Measurements from ENCODE around the gene PFKFB3. TPM values are rescaled to one million over a fixed set of nuclear protein-coding genes. Genes with fewer than 3 reads are reported as not detected.
A peak's percentile ranks its signal among the peaks of the same experiment; 100 is the strongest.
"Not testable (repeated sequence)": the region's sequence is repeated elsewhere in the genome, so short reads cannot be mapped to it uniquely, and the experiment has no call there.

The PFKFB3 gene
- total and polyA plus RNA-seq, 12 donors, result 5.5 to 77.3 (median 14.7) TPM

- H3K27ac ChIP-seq, result no peak overlapping the region
- no peak for TF ChIP-seq CTCF (IDR thresholded peaks at IDR 0.05)
- H3K36me3 ChIP-seq, result no peaks in the 10 kb centered on the region
- peaks cover 0 to 35% (median 0%) of the 10 kb centered on the region in 9 donors for H3K4me1 ChIP-seq
- intact Hi-C loops (cut with DNase I), result loop anchor here in 1 of 10 donors (5.0 kb wide), 1 partner anchor 1185 kb away; no protein-coding TSS in a partner anchor
- H3K27me3 ChIP-seq, result no peaks in the 10 kb centered on the region
- 62 to 72% methylated on average over 7 of the region's 7 CpGs for WGBS, 2 donors
- no peak for DNase-seq
- no peaks in the 10 kb centered on the region for H3K9me3 ChIP-seq
- ATAC-seq, result no peak
- no peak overlapping the region for H3K4me3 ChIP-seq
These were observed 90.0 kb downstream of the PFKFB3 start for GRCh38 chr10:6292741-6293151.

GRCh38 chr10:6296425-6296824, 93.7 kb downstream of the PFKFB3 start:
- ATAC-seq; H3K4me3 ChIP-seq; H3K36me3 ChIP-seq; H3K9me3 ChIP-seq; H3K27me3 ChIP-seq; intact Hi-C loops (cut with DNase I); DNase-seq: not testable (repeated sequence)
- peaks cover 0 to 52% (median 0%) of the 10 kb centered on the region in 9 donors for H3K4me1 ChIP-seq
- WGBS, 2 donors, result 70 to 83% methylated on average over 4 of the region's 4 CpGs
- H3K27ac ChIP-seq, result peak overlapping the region in 1 of 10 donors; percentile 26

GRCh38 chr10:6296828-6297251, 94.1 kb downstream of the PFKFB3 start:
- intact Hi-C loops (cut with DNase I), result no loop called here
- no peak for TF ChIP-seq CTCF (IDR thresholded peaks at IDR 0.05)
- no peak overlapping the region for H3K4me3 ChIP-seq
- H3K27ac ChIP-seq, result no peak overlapping the region
- H3K27me3 ChIP-seq, result no peaks in the 10 kb centered on the region
- H3K36me3 ChIP-seq, result no peaks in the 10 kb centered on the region
- WGBS, 2 donors, result 42 to 51% methylated on average over 3 of the region's 3 CpGs
- H3K4me1 ChIP-seq, result peaks cover 0 to 52% (median 0%) of the 10 kb centered on the region in 9 donors
- ATAC-seq (no peak), DNase-seq (no peak)
- H3K9me3 ChIP-seq, result no peaks in the 10 kb centered on the region

DNA sequence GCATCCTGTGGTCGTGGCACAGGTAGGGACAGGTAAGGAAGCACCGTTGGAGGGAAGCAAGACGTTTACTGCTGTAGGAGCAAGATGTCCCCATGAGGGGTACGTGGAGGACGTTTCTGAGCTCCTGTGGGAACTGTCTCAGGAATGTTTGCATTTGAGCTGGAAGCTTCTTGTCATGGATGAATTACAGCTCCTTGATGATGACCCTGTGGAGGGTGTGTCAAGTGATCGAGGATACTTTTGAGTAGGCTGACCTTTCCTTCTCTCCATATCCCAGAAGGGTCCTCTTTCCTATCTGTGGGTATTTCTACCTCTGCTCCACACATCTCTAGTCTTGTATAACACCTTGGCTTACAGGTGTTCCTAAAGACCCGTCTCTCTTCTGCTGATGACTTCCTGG, 94.8 kb downstream of the PFKFB3 start:
- peaks cover 0 to 50% (median 0%) of the 10 kb centered on the region in 9 donors for H3K4me1 ChIP-seq
- H3K27ac ChIP-seq, result no peak overlapping the region
- intact Hi-C loops (cut with DNase I), result no loop called here
- no peak for DNase-seq
- no peaks in the 10 kb centered on the region for H3K9me3 ChIP-seq
- no peaks in the 10 kb centered on the region for H3K27me3 ChIP-seq
- WGBS, 2 donors, result 80 to 82% methylated on average over 7 of the region's 7 CpGs
- no peak for TF ChIP-seq CTCF (IDR thresholded peaks at IDR 0.05)
- no peak overlapping the region for H3K4me3 ChIP-seq
- no peak for ATAC-seq
- H3K36me3 ChIP-seq, result no peaks in the 10 kb centered on the region

GRCh38 chr10:6297951-6298381, 95.2 kb downstream of the PFKFB3 start:
- Histone ChIP-seq H3K4me1 (peaks cover 0 to 49% (median 0%) of the 10 kb centered on the region in 9 donors), H3K27me3 (no peaks in the 10 kb centered on the region), H3K36me3 (no peaks in the 10 kb centered on the region), H3K9me3 (no peaks in the 10 kb centered on the region), H3K27ac (no peak overlapping the region), H3K4me3 (no peak overlapping the region)
- intact Hi-C loops (cut with DNase I), result no loop called here
- DNase-seq (no peak), ATAC-seq (peak in 1 of 8 donors; percentile 44)
- TF ChIP-seq CTCF (IDR thresholded peaks at IDR 0.05), result no peak
- WGBS, 2 donors, result 76 to 77% methylated on average over 2 of the region's 2 CpGs

Measured in heart right ventricle (tissue), 16 donors.